ENCODE measurements around the gene RANBP3.
"Not testable (repeated sequence)": the region's sequence is repeated elsewhere in the genome, so short reads cannot be mapped to it uniquely, and the experiment has no call there.

Gene RANBP3

DNA sequence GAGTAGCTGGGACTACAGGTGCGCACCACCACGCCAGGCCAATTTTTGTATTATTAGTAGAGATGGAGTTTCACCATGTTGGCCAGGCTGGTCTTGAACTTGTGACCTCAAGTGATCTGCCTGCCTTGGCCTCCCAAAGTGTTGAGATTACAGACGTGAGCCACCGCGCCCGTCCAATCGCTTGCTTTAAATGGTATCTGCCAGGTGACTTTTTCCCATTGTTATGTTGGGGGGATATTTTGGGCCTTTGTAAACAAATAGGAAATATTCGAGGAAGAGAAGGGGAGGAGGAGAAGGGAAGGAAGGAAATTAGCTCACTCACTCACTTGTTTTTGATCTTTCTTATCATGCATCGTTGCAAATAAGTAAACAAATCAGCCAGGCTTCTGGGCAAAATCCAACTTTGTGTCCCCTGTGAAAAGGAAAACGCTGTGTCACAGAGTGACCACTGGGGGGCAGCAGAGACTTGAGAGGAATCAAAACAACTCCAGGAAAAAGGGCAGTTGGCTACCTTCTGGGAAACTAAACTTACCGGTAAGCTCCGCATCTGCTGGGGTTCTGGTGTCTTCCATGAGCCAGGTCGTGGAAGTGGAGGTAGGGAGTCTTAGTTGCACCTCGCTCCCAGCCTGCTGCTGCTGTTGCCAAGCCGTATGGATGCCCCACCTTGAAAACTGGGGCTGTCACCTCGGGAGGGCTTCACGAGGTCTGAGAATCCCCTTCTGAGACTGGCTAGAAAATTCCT lies 9.3 kb upstream of the RANBP3 start:
- H3K4me1 Mint-ChIP-seq = peaks cover 44% of the 10 kb centered on the region
- H3K27me3 Mint-ChIP-seq (ENCODE audit: low read depth, poor library complexity) = peaks cover 11% of the 10 kb centered on the region
- peak; percentile 87 for DNase-seq
- H3K27ac Mint-ChIP-seq = no peak overlapping the region
- H3K36me3 Mint-ChIP-seq (ENCODE audit: low read depth) = no peaks in the 10 kb centered on the region
- H3K9me3 Mint-ChIP-seq = no peaks in the 10 kb centered on the region
- TF ChIP-seq, protein P1, sequence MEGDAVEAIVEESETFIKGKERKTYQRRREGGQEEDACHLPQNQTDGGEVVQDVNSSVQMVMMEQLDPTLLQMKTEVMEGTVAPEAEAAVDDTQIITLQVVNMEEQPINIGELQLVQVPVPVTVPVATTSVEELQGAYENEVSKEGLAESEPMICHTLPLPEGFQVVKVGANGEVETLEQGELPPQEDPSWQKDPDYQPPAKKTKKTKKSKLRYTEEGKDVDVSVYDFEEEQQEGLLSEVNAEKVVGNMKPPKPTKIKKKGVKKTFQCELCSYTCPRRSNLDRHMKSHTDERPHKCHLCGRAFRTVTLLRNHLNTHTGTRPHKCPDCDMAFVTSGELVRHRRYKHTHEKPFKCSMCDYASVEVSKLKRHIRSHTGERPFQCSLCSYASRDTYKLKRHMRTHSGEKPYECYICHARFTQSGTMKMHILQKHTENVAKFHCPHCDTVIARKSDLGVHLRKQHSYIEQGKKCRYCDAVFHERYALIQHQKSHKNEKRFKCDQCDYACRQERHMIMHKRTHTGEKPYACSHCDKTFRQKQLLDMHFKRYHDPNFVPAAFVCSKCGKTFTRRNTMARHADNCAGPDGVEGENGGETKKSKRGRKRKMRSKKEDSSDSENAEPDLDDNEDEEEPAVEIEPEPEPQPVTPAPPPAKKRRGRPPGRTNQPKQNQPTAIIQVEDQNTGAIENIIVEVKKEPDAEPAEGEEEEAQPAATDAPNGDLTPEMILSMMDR (IDR thresholded peaks at IDR 0.05) = peak; percentile 93
- no peak overlapping the region for H3K4me3 Mint-ChIP-seq

DNA sequence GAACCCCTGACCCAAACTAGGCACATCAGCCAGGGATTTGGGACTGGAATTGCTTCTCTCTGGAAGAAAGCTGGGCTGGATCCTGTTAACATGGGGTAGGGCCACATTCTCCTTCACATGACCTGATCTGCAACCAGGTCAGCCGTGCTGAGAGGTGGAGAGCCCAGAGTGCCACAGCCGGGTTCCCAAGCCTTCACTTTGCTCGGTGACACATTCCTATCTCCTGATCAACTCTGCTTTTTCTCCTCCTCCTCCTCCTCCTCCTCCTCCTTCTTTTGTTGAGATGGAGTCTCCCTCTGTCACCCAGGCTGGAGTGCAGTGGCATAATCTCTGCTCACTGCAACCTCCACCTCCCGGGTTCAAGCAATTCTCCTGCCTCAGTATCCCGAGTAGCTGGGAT lies 7.9 kb upstream of the RANBP3 start:
- Mint-ChIP-seq H3K4me1 (peaks cover 44% of the 10 kb centered on the region), H3K27me3 (ENCODE audit: low read depth, poor library complexity) (peaks cover 13% of the 10 kb centered on the region)
- not testable (repeated sequence) for H3K9me3 Mint-ChIP-seq; H3K27ac Mint-ChIP-seq; DNase-seq; H3K36me3 Mint-ChIP-seq (ENCODE audit: low read depth); H3K4me3 Mint-ChIP-seq

DNA sequence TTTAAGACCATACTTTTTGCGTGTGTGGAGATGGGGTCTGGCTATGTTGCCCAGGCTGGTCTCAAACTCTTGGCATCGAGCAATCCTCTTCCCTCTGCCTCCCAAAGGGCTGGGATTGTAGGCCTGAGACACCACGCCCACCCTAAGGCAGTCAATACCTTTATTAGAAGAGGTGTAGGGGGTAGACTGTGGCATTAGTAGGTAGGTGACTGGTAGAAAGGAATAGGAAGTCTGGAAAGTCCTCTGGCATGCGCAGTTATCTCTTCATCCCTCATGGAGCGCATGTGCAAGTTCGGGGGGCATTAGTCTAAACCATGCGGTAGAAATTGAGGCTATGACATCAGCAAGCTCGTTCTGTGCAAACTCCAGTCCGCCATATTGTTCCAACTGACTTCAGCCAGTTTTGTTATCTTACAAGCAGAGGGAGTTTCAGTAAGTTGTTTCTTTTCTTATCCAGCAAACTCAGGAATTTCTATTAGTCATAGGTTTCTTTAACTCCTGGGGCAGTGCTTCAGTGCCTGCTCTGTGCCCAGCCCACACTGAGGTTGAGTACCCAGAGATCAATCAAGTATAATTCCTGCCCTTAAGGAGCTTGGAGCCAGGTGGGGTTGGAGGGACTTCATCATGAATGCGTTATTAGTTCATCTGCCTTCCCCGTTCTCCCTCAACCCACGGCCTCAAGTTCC lies 7.3 kb upstream of the RANBP3 start:
- peaks cover 4% of the 10 kb centered on the region for H3K9me3 Mint-ChIP-seq
- DNase-seq = no peak
- no peaks in the 10 kb centered on the region for H3K36me3 Mint-ChIP-seq (ENCODE audit: low read depth)
- H3K27me3 Mint-ChIP-seq (ENCODE audit: low read depth, poor library complexity) = peaks cover 13% of the 10 kb centered on the region
- H3K4me3 Mint-ChIP-seq = no peak overlapping the region
- H3K27ac Mint-ChIP-seq = peak overlapping the region; percentile 53
- TF ChIP-seq, protein P1 (IDR thresholded peaks at IDR 0.05) = no peak
- H3K4me1 Mint-ChIP-seq = peaks cover 47% of the 10 kb centered on the region

DNA sequence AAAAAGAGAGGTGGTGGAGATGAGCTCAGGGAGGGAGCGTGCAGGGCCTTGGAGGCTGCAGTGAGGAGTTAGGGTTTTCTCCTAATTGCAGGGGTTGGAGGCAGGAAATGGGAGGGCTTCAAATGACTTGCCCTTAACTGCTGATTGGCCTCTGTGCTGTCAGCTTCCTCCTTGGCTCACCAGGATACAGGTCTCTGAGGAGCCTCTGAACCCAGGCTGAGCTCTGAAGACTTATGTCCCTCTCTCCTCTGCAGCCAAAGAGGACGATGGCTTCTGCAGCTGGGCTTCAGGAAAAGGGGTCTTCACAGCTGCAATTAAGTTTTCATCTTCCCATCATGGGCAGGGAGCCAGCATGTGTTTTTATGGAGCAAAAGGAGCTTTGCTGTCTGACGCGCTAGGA lies 6.7 kb upstream of the RANBP3 start:
- DNase-seq = no peak
- Mint-ChIP-seq H3K9me3 (peaks cover 4% of the 10 kb centered on the region), H3K36me3 (ENCODE audit: low read depth) (no peaks in the 10 kb centered on the region), H3K27me3 (ENCODE audit: low read depth, poor library complexity) (peaks cover 13% of the 10 kb centered on the region), H3K27ac (no peak overlapping the region), H3K4me3 (no peak overlapping the region), H3K4me1 (peaks cover 48% of the 10 kb centered on the region)
- TF ChIP-seq, protein P1 (IDR thresholded peaks at IDR 0.05) = no peak

DNA sequence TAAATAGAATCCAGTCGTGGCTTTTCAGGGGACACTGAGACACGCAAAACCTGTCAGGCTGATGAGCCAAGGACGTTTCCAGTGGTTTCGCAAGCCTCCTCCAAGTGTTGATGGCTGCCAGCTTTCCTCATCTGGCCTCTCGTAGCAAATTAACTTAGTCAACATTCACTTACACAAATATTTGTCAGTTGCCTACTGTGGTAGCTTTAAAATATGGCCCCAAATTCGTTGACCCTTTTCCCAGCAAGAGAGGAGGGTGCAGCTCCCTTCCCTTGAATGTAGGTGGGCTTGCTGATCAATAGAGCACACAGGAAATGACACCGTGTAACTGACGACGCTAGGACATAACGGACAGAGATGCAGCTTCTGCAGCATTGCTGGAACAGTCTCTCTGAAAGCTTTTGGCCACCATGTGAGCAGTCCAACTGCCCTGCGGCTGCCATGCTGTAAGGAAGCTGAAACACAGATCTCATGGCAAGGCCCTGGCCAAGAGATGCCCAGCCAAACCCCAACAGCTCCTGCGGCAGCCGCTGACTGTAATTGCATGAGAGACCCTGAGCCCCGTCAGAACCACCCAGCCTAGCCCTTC lies 5.5 kb upstream of the RANBP3 start:
- Mint-ChIP-seq H3K4me1 (peaks cover 39% of the 10 kb centered on the region), H3K27me3 (ENCODE audit: low read depth, poor library complexity) (peaks cover 13% of the 10 kb centered on the region), H3K27ac (peak overlapping the region; percentile 59), H3K36me3 (ENCODE audit: low read depth) (no peaks in the 10 kb centered on the region), H3K4me3 (no peak overlapping the region), H3K9me3 (peaks cover 4% of the 10 kb centered on the region)
- TF ChIP-seq, protein P1 (IDR thresholded peaks at IDR 0.05) = no peak
- no peak for DNase-seq

Measured in nephron progenitor cell (in vitro differentiated cells).